Measurements from ENCODE around the gene KAZN.

KAZN gene

DNA sequence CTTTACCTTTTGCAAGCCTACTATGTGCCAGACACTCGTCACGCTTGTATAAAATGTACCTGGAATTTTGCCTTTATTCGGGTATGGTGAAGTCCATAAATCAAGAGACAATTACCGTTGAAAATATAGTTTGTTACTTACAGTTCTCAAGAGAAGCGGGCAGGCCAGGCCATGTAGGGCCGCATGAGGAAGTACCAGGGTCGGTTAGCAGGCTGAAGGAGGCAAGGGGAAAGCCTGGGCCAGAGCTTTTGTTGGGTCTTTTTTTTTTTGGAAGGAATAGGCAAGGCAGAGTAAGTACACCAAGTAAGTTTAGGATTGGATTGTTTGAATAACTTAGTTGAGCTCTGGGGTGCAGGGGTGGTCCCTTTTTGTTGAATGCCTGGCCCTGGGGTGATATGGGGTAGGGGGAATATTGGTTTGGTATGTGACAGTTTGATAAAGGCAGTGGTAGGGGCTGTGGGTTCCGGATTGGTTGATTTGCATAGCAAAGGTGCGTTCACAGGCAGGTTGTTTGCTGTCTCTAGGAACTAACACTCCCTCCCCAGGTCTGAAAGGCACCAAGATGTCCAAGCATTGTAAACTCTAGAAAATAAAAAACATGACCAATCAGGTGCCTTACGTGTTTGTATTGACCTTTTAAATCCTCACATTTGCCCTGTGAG, 80.7 kb downstream of the KAZN start:
- DNase-seq = no peak

DNA sequence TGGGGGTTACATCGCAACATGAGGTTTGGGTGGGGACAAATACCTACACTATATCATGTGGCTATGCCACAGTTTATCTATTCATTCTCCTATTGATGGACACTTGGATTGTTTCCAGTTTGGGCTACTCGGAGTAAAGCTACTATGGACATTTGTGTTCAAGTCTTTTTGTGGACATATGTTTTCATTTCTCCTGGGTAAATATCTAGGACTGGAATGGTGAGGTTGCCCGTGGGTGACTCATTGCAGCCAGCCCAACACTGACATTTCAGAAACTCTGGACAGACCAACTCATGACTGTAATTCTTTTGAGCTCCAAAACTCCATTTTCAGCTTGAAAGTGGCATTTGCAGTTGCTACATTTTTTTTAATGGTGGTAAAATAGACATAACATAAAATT, 82.7 kb downstream of the KAZN start:
- no peak for DNase-seq

DNA sequence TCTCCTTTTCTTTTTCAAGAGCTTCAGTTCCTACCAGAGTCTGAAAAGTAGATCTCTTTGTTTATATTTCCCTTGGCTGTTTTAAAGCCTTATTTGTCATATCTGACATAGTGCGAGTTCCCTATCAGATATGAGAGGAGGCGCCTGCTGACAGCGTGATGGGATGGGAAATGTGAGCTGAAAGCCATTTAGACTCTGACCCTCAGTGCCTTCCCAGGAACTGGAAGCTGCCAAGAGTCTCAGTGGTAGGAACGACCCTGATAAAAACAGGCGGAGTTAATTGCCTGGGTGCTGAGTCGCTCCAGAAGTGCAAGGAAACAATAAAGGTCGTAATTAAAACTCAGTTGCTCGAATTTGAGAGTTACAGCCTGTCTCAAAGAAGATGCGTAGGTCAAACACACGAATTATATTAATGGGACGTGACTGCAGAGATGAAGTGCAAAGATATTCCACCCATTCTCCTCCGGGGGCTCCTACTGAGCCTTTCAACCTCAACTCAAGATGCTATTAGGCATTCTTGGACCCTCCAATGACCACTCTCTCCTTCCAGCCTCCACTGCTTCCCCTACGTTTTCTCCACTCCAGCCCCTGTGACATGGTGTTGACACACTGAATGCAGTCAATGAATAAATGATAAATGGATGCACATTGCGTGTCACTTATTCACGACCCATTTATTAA, 84.6 kb downstream of the KAZN start:
- DNase-seq = no peak

DNA sequence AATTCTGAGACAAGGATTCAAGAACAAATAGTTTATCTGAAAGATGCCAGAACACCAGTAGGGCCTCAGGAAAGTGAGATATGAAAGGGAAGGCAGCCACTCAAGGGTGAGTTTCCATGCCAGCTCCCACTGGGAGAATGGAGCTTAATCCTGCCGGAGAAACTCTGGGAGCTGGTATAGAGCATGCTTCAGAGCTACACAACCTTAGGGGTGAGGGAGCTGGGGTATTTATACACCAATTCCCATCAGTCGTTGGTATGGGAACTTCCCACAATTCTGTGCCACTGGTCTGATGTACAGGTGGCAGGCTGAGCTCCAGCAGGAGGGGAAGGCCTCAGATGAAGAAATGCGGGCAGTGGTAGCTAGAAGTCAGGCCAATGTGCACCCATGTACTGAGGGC, 86.6 kb downstream of the KAZN start:
- no peak for DNase-seq

DNA sequence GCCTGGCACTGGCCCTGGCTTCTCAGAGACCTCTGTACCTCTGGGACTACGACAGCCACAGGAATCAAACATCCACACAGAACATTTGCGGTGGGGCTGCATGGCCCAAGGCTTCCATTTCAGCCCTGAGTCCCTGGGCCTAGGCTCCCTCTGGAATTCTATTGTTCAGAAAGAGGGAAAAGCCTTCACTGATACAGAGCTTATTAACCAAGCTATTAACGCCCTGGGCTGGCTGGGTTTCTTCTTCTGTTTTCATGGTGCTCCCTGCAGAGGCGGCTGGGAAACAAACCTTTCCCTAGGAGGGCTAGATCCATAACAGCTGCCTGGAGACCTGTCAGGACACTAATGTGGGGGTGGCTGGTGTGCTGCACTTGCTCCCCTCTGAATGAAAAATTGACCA, 88.2 kb downstream of the KAZN start:
- DNase-seq = no peak

DNA sequence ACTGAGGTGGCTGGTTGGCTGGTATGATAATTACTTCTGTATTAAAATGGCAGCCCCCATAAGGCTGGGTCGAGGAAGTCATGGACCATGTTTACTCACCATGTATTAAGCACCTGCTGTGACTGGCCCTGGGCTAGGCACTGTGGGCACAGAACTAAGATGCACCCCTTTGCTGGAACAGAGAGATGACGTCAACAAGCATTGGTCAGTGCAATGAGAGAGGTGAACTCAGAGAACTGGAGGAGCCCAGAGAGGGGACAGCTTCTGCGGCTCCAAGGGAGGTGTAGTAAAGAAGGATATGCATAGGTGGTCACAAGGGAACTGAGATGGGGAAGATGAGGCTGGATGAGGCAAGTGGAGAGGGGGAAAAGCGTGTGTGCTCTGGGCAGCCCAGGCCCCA, 88.7 kb downstream of the KAZN start:
- DNase-seq = no peak

DNA sequence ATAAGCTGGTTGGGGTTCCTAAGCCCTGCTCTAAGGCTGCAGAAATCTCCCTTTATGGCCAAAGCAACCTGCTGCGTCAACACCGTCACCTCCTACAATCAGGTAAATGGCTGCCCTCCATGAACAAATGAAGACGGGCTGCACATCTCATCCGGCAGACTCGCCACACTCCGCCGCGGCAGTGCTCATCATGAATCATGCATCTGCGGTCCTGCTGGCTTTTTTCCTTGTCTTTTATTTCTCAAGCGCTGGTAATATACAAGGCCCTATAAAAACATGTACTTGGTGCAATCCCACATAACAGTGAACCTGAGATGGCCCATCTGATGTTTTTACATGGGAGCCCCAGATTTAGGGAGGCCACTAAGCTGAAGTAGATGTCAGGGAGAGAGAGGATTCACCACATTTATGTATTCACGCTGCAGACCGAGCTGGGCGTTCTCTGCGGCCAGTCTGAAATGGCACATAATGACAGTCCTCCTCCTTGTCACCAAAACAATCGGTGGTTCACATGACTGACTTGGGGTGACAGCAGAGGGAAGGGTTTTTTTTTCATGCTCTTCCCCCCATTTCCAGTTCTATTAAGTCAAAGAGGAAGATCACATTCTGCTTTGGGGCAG, 91.6 kb downstream of the KAZN start:
- DNase-seq = no peak

DNA sequence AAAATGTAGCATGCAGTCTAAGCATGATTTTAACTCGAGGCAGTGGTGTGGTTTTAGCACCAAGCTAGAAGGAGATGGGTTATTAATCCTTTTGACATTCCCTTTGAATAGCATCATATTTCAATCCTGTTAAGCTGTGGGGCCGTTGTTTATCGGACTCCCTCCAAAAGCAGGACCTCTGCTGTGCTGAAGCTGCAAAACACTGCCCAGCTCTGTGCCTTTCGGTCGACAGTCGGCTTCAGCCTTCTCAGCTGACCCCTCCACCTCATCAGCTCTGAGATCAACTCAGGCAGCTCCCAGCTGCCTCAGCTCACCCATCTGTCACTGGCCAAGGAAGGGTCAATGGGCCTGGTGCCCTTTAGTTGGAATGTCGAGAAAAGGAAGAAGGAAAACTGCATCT, 95.5 kb downstream of the KAZN start:
- DNase-seq = no peak

DNA sequence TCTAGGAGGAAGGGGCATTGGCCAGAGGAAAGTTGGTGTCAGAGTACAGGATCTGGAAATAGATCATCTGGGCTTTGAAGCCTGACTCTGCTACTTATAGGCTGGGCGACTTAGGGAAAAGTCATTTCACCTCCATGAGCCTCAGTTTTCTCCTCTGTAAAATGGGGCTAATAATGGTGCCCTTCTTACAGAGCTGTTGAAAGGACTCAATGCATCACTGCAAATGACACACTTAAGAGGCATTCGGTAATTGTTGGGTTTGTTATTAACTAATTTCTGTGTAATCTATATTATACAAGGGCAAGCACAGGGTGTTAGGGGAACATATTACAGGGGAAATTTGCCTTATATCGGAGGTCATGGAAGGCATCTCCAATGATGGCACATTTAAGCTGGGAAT, 96.1 kb downstream of the KAZN start:
- no peak for DNase-seq

DNA sequence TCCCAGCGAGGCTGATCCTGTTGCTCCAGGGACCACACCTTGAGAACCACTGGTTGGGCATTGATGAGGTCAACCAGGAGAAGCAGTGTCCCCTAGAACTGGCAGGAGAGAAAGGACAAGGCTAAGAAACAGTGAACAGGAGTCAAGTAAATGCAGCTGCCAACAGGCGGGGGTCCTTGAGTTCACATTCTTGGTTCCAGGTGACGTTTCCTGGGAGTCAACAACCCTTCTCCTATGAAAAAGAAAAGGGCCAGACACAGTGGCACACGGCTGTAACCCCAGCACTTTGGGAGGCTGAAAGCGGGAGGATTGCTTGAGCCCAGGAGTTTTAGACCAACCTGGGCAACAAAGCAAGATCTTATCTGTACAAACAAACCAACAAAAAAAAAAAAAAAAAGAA, 98.3 kb downstream of the KAZN start:
- no peak for DNase-seq

DNA sequence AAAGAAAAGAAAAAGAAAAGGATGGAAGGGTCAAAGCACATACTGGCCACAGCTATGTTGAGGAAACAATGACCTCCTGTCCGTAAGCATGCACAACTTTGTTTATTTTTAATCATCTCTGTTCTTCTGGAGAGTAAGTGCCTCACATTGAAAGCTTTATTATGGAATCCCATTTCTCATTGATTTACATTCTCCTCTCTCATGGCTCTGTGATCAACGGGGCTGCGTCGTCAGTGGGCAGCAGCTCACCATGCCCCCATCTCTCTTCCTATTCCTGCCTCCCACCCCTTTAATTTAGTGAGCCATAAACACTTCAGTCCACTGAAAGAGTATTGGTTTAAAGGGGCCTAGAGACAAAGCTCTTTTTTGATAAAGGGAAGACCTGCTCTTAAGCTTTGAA, 98.9 kb downstream of the KAZN start:
- DNase-seq = no peak

DNA sequence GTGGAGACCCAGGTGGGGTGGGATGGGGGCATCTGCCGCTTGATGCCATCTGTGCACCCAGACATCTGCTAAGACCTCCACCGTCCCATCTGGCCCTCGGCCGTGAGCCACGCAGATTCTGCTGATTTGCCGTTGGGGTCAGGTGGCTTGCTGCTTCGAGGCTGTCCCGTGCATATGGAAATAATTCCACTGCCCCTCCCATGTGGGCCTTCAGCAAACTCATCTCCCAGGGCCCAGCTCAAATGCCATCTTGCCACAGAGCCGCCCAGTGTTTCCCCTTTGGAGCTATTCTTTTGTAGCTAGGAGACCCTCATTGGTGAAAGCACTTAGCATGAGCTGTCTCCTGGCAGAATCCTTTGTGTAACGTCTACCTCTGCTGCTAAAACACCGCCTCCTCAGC, 99.8 kb downstream of the KAZN start:
- DNase-seq = no peak

DNA sequence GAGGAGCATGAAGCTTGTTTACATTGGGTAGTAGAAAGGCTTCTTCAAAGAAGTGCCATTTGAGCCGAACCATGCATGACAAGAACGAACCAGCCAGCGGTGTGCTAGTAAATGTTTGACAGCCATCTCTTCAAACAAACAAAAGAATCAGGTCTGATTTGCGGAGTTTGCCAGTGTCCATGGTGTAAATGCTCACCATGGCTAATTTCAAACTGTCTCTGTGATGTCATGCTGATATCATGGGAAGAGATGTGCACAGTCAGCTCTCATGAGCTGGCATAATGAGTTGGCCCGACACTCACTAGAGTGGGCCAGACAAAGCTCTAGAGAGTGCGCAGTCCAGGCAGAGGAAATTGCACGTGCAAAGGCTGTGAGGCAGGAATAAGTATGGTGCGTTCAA, 101.1 kb downstream of the KAZN start:
- DNase-seq = no peak

DNA sequence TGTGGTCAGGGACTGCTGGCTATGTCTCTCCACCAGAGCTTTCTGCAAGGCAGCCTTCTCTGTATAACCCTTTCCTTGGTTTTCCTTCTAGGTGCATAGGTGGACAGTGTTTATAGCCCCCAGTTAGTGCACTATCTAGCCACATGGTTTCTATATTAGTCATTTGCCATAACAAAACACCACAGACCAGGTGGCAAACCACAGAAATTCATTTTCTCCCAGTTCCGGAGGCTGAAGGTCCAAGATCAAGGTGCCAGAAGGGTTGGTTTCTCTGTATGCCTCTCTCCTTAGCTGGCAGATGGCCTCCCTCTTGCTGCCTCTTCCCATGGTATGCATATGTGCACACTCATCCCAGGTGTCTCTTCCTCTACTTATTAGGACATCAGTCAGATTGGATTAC, 106.4 kb downstream of the KAZN start:
- DNase-seq = no peak

DNA sequence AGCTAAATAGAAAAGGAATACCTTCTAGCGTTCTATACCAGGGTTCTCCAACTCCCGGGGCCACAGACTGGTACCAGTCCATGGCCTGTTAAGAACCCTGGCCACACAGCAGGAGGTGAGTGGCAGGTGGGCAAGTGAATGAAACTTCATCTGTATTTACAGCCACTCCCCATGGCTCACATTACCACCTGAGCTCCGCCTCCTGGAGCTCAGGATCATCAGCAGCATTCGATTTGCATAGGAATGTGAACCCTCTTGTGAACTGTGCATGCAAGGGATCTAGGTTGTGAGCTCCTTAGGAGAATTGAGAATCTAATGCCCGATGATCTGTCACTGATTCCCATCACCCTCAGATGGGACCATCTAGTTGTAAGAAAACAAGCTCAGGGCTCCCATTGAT, 107.3 kb downstream of the KAZN start:
- DNase-seq = no peak

DNA sequence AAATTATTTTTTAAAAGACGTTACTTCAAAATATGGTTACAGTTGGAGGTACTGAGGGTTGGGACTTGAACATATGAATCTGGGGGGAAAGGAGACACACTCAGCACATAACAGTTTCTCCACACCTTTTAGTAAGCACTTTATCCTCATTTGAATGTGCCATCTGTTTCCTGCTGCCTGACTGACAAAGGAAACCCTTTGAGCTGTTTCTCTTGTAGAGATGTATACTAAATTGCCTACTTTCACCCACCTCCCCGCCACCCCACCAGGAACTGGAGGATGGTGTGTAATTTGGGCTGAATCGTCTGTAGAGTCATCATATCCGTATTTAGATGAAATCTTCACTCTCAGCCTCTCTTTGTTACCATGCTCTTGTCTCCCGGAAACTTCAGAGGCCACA, 108.1 kb downstream of the KAZN start:
- no peak for DNase-seq

DNA sequence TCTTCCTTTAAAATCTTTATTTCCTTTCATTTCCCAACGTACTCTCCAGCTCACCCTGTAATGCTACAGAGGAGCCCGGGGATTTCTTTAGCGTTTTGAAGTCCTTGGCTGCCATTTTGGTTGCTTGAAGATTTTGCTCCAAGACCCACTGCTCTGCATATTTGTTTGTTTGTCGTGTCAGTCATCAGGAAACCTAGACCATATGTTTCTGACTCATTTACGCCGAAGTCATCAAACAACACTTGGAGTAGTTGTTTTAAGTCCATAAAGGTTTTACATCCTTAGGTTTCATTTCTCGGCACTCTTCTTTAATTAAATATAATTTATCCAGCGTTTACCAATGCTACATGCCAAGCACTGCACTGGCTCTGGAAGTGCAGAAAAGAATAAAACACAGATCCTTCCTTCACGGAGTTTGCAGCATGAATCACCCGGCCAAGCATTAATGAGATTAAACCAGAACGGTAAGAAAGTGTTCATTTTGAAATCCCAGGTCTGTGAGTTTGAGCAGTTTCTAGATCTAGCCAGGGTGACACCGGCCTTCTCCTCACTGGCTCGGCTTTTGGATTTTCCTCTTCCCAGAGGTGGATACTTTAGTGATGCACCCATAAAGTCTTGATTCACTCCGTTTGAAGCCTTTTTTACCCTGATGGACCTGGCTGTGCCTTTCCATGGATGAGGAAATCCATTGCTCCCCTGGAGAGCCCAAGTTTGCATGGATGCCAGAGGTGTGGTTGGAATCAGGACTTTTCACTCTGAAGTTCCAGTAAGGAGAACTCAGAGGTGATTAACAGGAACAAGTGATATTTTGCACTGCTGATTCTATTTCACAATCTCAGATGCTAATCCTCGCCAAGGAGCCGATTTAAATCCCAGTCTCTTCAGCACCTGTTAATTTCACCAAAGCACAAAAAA, 109.3 kb downstream of the KAZN start:
- no peak for DNase-seq

DNA sequence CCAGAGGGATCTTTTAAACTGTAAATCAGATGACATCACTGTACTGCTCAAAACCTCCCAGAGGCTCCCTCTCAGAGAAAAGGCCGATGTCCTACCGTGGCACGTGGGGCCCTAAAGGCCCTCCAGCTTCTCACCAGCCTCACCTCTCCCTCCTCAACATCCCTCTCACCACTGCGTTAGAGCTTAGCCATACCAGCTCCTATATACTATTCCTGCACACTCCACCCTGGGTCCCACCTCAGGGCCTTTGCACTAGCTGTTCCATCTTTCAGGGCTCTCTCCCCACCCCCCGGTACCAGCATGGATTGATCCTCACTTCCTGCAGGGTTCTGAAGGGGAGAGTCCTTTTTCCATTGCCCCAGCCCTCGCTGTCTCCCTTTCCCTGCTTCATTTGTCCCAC, 111.8 kb downstream of the KAZN start:
- no peak for DNase-seq

DNA sequence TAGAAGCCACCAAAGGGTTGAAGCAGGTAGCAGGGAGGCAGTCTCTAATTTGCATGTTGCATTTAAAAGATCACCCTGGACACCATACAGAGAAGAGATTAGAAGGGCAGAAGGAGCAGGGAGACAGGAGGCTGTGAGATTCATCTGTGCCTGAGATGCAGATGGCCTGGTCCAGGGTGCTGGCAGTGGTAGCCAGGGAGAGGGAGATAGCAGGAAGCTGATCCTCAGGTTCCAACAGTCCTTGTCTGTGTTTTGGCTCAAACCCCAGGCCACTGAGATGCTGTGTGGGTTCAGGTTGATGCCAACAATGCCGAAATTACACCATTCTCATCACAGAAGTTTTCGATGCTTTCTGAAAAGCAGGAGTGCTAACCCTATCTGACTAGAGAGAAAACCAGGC, 113.7 kb downstream of the KAZN start:
- no peak for DNase-seq

DNA sequence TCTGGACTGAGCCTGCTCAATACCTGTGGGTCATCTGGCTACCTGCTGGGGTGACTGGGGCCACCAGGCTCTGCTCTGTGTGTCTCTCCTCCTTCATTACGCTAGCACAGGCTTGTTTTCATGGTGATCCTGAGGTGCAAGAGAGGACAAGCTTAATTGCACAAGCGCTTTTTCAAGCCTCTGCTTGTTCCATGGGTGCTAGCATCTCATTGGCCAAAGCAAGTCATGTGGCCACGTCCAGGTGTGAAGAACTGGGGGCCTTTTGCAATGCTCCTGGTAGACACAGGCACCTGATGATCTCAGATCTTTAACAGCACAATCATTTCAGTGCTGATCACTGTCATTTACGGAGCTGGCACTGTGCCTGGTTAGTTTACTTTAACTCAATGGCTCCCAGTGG, 114.6 kb downstream of the KAZN start:
- no peak for DNase-seq

DNA sequence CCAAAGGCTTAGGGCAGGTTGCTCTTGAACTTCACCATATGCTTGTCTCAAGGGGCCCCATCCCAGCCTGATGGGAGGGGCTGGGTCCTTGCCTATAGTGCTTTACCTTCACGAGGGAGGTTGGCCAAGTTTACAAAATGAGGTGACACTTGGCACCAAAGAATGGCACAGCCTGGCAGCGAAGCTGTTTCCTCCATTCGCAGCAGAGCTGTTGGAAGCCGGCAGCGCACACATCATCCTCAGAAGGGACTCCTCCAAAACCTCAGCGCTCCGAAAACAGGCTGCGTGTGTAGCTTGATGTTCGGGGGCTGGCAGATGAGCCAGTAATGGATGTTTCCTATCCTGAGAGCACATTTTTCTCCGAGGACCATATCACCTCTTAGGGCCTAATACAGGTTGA, 116.8 kb downstream of the KAZN start:
- DNase-seq = no peak

DNA sequence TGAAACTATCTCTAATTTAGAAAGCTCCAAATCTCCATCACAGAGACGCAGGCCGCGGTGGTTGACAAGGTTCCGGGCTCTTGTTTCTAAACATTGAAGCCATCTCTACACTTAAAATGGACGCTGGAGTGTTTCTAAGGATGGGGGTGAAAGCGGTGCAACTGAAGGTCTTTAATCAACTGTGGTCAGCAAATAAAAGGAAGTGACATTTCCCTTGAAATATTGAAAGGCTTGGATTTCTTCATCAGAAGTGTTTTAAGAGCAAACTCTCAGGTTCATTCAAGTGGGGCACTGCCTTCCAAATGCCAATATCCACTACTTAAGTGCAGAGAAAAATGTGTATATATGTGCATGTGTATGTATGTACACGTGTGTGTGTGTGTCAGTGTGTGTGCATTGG, 117.3 kb downstream of the KAZN start:
- DNase-seq = no peak

DNA sequence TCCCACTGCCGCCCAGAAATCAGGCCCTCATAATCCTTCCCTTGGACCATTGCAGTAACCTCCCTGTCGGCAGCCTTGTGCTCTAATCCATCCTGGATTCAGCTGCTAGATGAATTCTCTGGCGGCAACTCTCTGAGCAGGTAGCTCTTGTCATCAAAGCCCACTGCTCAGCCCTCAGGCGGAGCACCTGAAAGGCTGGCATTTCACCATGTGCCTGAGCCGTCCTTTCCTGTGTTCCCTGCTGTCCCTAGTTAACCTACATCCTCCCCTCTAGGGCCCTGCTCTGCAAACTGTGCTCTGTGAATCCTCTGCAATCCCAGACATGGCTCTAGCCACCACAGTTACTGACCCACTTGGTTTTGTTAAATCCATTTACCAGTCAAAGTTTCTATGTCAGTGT, 118.0 kb downstream of the KAZN start:
- DNase-seq = no peak

DNA sequence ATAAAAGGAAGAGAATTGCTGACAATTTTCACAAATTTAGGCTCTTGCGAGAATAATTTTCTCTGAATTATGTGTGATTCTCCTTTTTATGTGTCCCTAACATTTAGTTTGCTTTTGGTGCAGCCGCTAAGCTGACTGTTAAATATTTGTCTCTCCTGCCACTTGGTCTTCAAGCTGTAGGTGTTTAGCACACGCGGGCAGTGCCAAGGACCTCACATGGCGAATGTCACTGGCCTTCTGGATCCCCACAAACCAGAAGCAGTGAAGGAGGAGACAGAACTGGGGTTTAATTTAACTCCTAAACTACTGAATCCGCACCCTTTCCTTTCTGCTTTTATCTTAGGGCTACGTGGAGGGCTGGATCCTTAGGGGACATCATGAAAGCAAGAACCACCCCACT, 120.0 kb downstream of the KAZN start:
- no peak for DNase-seq
